ENCODE data around the gene FSTL1.

DNA sequence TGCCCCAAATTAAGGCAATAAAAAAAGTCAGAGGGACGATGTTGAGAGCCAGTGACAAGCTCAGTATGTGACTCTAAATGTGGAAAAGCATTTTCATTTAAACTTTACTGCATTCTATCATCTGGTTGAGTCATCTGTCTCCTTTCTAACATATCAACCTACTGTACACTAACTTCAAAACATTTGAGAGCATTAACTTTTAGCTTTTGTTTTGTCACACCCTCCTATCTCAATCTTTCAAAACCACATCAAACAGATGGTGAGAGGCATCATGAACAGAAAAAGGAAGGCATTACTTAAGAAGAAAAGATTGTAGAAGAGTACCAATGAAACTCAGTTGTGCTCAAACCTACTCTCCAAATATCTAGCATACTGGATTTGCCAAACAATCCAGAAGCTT lies 106.4 kb downstream of the FSTL1 start:
- TF ChIP-seq GATA2 (IDR thresholded peaks at IDR 0.05; ENCODE audit: low read depth, low read length) (no peak), GATA3 (IDR thresholded peaks at IDR 0.05; ENCODE audit: low read depth, low read length) (no peak)
